ENCODE measurements around the gene MTMR2. TPM values are rescaled to one million over a fixed set of nuclear protein-coding genes. Genes with fewer than 3 reads are reported as not detected.

The MTMR2 gene
- total and polyA plus RNA-seq, 10 of the 15 experiments (the other 5 are each of a cell fraction or from before 2014, with no cell fraction given): 7.6 to 46.6 (median 22.5) TPM

DNA sequence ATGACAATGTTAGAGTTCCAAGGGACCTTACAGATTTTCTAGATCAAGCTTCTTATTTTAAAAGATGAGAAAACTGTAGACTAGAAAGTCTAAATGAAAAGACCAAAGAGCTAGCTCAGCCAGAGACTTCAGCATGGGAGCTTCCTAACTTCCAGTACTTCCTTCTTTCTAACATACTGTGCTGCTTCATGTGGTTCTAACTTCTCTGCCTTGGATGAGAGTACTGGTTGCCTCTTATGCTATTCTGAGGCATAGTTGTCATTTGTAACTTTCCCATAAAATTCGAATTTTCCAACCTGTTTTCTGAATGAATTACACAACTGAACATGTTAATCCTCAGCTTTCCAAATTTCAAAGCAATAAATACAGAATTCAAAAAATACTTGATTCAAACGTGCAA is 1.8 kb downstream of the MTMR2 start:
- peaks cover 22% of the 10 kb centered on the region for H3K79me2 ChIP-seq (ENCODE audit: control insufficient read depth, insufficient read depth, low read length)
- BruUV-seq (replicated peaks): no TSS peak
- DNase-seq (ENCODE audit: low read depth, low spot score) (no peak), FAIRE-seq (no peak), ATAC-seq (no peak)
- peak overlapping the region; percentile 68 for H3K4me2 ChIP-seq (ENCODE audit: control insufficient read depth, insufficient read depth)
- no peaks in the 10 kb centered on the region for H3K9me3 ChIP-seq (replicated peaks; ENCODE audit: control insufficient read depth, insufficient read depth, low read length)
- ChIA-PET SMC1A (ENCODE audit: uncharacterized antibody, unreplicated experiment) (interaction anchor here (0.8 to 1.5 kb wide), 8 partner anchors 12 to 418 kb away, joined by 3 to 4 read pairs (median 3); no protein-coding TSS in a partner anchor), RAD21 (ENCODE audit: unreplicated experiment) (interaction anchor here (1.0 to 1.7 kb wide), 4 partner anchors 73 to 421 kb away, joined by 3 to 4 read pairs (median 4); partner anchors contain the start of gene MAML2), CTCF (interaction anchor here (0.7 to 2.5 kb wide), 4 partner anchors 73 to 472 kb away, joined by 3 to 9 read pairs (median 4); no protein-coding TSS in a partner anchor), POLR2A (interaction anchor here (0.5 to 1.0 kb wide), 3 partner anchors 26 to 691 kb away, joined by 3 to 7 read pairs (median 4); partner anchors contain the start of gene SESN3)
- H3K27ac ChIP-seq (ENCODE audit: control insufficient read depth, insufficient read depth): no peak overlapping the region
- H3K9ac ChIP-seq (ENCODE audit: control insufficient read depth, insufficient read depth, low read length): no peak overlapping the region
- TF ChIP-seq ZNF207 (IDR thresholded peaks at IDR 0.05; ENCODE audit: borderline replicate concordance) (no peak), NBN (IDR thresholded peaks at IDR 0.05) (no peak), ZNF24 (IDR thresholded peaks at IDR 0.05) (no peak), ASH2L (IDR thresholded peaks at IDR 0.05; ENCODE audit: borderline replicate concordance, low read depth) (no peak), HDAC2 (IDR thresholded peaks at IDR 0.05) (no peak)
- TF ChIP-seq, protein P1, sequence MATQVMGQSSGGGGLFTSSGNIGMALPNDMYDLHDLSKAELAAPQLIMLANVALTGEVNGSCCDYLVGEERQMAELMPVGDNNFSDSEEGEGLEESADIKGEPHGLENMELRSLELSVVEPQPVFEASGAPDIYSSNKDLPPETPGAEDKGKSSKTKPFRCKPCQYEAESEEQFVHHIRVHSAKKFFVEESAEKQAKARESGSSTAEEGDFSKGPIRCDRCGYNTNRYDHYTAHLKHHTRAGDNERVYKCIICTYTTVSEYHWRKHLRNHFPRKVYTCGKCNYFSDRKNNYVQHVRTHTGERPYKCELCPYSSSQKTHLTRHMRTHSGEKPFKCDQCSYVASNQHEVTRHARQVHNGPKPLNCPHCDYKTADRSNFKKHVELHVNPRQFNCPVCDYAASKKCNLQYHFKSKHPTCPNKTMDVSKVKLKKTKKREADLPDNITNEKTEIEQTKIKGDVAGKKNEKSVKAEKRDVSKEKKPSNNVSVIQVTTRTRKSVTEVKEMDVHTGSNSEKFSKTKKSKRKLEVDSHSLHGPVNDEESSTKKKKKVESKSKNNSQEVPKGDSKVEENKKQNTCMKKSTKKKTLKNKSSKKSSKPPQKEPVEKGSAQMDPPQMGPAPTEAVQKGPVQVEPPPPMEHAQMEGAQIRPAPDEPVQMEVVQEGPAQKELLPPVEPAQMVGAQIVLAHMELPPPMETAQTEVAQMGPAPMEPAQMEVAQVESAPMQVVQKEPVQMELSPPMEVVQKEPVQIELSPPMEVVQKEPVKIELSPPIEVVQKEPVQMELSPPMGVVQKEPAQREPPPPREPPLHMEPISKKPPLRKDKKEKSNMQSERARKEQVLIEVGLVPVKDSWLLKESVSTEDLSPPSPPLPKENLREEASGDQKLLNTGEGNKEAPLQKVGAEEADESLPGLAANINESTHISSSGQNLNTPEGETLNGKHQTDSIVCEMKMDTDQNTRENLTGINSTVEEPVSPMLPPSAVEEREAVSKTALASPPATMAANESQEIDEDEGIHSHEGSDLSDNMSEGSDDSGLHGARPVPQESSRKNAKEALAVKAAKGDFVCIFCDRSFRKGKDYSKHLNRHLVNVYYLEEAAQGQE (IDR thresholded peaks at IDR 0.05; ENCODE audit: low read depth, low read length): no peak
- no peaks in the 10 kb centered on the region for H4K20me1 ChIP-seq (ENCODE audit: control insufficient read depth, insufficient read depth)
- H3K4me1 ChIP-seq (ENCODE audit: control insufficient read depth, insufficient read depth, low read length): no peaks in the 10 kb centered on the region
- no peaks in the 10 kb centered on the region for H3K27me3 ChIP-seq (replicated peaks in 1 of 2; ENCODE audit: control insufficient read depth in 2 of 2, insufficient read depth in 2 of 2, low read length in 1 of 2)
- H2AFZ ChIP-seq (ENCODE audit: control insufficient read depth, low read depth, low read length): no peak overlapping the region
- H3K36me3 ChIP-seq (ENCODE audit: control insufficient read depth in 2 of 2, insufficient read depth in 2 of 2, low read length in 1 of 2): no peaks in the 10 kb centered on the region
- intact Hi-C loops (cut with micrococcal nuclease; ENCODE audit: unreplicated experiment) (loop anchor here (5.0 to 10.0 kb wide), 4 partner anchors 130 to 770 kb away; partner anchors contain the start of genes CEP57 and MAML2), in situ Hi-C loops (cut with MboI) (no loop called here)
- H3K4me3 ChIP-seq: no peak overlapping the region
- 92% methylated on average over 2 of the region's 2 CpGs for WGBS (ENCODE audit: insufficient coverage, insufficient replicate concordance, low lambda C conversion rate, missing lambda C conversion rate)
